Measurements from ENCODE around the gene TEX53. TPM values are rescaled to one million over a fixed set of nuclear protein-coding genes. Genes with fewer than 3 reads are reported as not detected.

The TEX53 gene
- polyA plus RNA-seq, 1 of the 3 experiments (the other 2 are of a cell fraction) = not detected

DNA sequence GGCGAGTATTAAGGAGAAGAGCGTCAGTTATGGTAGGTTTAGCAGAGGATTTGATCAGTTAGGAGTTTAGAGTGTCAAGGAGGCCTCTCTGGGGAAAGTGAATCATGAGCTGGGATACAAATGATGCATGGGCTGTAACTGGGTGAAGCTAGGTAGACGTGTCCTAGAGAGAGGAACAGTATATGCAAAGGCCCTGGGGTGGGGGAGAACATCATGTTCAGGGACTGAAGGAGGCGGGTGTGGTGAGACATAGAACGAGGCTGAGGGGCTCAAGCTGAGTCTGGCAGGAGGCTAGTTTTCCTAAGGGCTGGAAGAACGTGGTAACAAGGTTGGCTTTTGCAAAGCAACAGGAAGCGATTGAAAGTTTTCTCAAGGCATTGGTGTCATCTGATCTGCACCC, 36.0 kb downstream of the TEX53 start (continued):
- TF ChIP-seq, protein P1, sequence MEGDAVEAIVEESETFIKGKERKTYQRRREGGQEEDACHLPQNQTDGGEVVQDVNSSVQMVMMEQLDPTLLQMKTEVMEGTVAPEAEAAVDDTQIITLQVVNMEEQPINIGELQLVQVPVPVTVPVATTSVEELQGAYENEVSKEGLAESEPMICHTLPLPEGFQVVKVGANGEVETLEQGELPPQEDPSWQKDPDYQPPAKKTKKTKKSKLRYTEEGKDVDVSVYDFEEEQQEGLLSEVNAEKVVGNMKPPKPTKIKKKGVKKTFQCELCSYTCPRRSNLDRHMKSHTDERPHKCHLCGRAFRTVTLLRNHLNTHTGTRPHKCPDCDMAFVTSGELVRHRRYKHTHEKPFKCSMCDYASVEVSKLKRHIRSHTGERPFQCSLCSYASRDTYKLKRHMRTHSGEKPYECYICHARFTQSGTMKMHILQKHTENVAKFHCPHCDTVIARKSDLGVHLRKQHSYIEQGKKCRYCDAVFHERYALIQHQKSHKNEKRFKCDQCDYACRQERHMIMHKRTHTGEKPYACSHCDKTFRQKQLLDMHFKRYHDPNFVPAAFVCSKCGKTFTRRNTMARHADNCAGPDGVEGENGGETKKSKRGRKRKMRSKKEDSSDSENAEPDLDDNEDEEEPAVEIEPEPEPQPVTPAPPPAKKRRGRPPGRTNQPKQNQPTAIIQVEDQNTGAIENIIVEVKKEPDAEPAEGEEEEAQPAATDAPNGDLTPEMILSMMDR (IDR thresholded peaks at IDR 0.05) = no peak
- TF ChIP-seq, protein P2, sequence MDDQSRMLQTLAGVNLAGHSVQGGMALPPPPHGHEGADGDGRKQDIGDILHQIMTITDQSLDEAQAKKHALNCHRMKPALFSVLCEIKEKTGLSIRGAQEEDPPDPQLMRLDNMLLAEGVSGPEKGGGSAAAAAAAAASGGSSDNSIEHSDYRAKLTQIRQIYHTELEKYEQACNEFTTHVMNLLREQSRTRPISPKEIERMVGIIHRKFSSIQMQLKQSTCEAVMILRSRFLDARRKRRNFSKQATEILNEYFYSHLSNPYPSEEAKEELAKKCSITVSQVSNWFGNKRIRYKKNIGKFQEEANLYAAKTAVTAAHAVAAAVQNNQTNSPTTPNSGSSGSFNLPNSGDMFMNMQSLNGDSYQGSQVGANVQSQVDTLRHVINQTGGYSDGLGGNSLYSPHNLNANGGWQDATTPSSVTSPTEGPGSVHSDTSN (IDR thresholded peaks at IDR 0.05) = no peak
- TF ChIP-seq, protein P3, sequence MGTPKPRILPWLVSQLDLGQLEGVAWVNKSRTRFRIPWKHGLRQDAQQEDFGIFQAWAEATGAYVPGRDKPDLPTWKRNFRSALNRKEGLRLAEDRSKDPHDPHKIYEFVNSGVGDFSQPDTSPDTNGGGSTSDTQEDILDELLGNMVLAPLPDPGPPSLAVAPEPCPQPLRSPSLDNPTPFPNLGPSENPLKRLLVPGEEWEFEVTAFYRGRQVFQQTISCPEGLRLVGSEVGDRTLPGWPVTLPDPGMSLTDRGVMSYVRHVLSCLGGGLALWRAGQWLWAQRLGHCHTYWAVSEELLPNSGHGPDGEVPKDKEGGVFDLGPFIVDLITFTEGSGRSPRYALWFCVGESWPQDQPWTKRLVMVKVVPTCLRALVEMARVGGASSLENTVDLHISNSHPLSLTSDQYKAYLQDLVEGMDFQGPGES (IDR thresholded peaks at IDR 0.05; ENCODE audit: low read depth, low read length) = no peak
- no peak for TF ChIP-seq GABPA (IDR thresholded peaks at IDR 0.05; ENCODE audit: low read depth)

DNA sequence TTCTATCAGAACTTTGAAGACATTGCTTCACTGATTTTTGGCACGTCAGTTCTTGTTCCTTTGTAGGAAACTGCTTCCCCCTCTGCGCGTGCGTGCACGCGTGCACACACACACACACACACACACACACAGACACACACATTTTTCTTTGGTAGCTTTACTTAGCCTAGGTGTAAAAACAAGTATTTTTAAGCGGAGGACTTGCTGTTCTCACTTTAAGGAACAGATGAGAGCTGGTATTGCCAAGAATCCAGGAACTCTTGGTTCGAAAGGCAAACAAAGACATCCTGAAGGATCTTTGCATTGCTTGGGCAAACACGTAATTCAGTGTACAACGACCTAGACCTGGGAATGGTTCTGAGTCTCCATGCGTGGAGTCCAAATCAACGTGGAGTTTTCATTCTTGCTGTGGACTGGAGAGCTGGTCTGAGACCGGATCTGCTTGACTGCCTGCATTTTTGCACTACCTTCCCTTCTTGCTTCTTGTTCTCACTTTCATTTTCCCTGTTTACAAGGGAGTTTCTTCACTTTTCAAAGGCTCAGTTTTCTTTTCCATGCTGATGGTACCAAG, 38.3 kb downstream of the TEX53 start:
- 95% methylated on average over 13 of the region's 13 CpGs for WGBS (ENCODE audit: low lambda C conversion rate)
- Histone ChIP-seq H3K4me2 (no peak overlapping the region), H4K20me1 (ENCODE audit: insufficient read depth) (no peaks in the 10 kb centered on the region), H3K27me3 (ENCODE audit: insufficient read depth) (no peaks in the 10 kb centered on the region), H3K36me3 (replicated peaks in 1 of 2; ENCODE audit: control insufficient read depth in 1 of 2, insufficient read depth in 2 of 2, low read length in 1 of 2) (no peaks in the 10 kb centered on the region), H3F3A (replicated peaks; ENCODE audit: insufficient read depth) (peaks cover 7% of the 10 kb centered on the region), H2AFZ (ENCODE audit: low read depth) (no peak overlapping the region), H3K79me2 (ENCODE audit: insufficient read depth) (no peaks in the 10 kb centered on the region; the same call in 1 of the 2 replicates), H3K4me1 (ENCODE audit: control insufficient read depth in 1 of 2, insufficient read depth in 2 of 2, low read depth in 1 of 2, low read length in 1 of 2) (peaks cover 0 to 9% of the 10 kb centered on the region in 2 experiments; a peak in 1 of 4 replicates), H3K9ac (no peak overlapping the region), H3K9me3 (no peaks in the 10 kb centered on the region), H3K4me3 (ENCODE audit: low read depth in 2 of 2, low read length in 1 of 2) (no peak overlapping the region), H3K9me2 (no peaks in the 10 kb centered on the region), H3K27ac (ENCODE audit: low read depth in 2 of 2, low read length in 1 of 2) (no peak overlapping the region)
- ChIA-PET CTCF (interaction anchor here (1.3 to 2.0 kb wide), 2 partner anchors 34 to 214 kb away, joined by 3 to 4 read pairs; no protein-coding TSS in a partner anchor), POLR2A (no interaction called here)
- no peak for DNase-seq
- TF ChIP-seq, protein P4, sequence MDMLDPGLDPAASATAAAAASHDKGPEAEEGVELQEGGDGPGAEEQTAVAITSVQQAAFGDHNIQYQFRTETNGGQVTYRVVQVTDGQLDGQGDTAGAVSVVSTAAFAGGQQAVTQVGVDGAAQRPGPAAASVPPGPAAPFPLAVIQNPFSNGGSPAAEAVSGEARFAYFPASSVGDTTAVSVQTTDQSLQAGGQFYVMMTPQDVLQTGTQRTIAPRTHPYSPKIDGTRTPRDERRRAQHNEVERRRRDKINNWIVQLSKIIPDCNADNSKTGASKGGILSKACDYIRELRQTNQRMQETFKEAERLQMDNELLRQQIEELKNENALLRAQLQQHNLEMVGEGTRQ (IDR thresholded peaks at IDR 0.05; ENCODE audit: borderline replicate concordance, low read depth, low read length) = no peak
- no peak for TF ChIP-seq FOSL2 (IDR thresholded peaks at IDR 0.05; ENCODE audit: borderline replicate concordance, low read depth)
- TF ChIP-seq GATA2 (CRISPR knock-in tag; IDR thresholded peaks at IDR 0.05) = no peak
- no peak for TF ChIP-seq RFX5 (IDR thresholded peaks at IDR 0.05; ENCODE audit: low read length)
- no peak for TF ChIP-seq NFIC (IDR thresholded peaks at IDR 0.05; ENCODE audit: borderline replicate concordance)
- no peak for TF ChIP-seq CHD2 (IDR thresholded peaks at IDR 0.05; ENCODE audit: low read length, partially characterized antibody)
- TF ChIP-seq, protein P5, sequence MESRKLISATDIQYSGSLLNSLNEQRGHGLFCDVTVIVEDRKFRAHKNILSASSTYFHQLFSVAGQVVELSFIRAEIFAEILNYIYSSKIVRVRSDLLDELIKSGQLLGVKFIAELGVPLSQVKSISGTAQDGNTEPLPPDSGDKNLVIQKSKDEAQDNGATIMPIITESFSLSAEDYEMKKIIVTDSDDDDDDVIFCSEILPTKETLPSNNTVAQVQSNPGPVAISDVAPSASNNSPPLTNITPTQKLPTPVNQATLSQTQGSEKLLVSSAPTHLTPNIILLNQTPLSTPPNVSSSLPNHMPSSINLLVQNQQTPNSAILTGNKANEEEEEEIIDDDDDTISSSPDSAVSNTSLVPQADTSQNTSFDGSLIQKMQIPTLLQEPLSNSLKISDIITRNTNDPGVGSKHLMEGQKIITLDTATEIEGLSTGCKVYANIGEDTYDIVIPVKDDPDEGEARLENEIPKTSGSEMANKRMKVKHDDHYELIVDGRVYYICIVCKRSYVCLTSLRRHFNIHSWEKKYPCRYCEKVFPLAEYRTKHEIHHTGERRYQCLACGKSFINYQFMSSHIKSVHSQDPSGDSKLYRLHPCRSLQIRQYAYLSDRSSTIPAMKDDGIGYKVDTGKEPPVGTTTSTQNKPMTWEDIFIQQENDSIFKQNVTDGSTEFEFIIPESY (IDR thresholded peaks at IDR 0.05; ENCODE audit: borderline replicate concordance, low read depth) = no peak
- TF ChIP-seq, protein P3 (IDR thresholded peaks at IDR 0.05; ENCODE audit: low read depth, low read length) = no peak
- TF ChIP-seq, protein P6, sequence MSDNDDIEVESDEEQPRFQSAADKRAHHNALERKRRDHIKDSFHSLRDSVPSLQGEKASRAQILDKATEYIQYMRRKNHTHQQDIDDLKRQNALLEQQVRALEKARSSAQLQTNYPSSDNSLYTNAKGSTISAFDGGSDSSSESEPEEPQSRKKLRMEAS (IDR thresholded peaks at IDR 0.05; ENCODE audit: low read depth) = no peak
- TF ChIP-seq NRF1 (IDR thresholded peaks at IDR 0.05; ENCODE audit: low read depth, low read length) = no peak
- TF ChIP-seq, protein P7, sequence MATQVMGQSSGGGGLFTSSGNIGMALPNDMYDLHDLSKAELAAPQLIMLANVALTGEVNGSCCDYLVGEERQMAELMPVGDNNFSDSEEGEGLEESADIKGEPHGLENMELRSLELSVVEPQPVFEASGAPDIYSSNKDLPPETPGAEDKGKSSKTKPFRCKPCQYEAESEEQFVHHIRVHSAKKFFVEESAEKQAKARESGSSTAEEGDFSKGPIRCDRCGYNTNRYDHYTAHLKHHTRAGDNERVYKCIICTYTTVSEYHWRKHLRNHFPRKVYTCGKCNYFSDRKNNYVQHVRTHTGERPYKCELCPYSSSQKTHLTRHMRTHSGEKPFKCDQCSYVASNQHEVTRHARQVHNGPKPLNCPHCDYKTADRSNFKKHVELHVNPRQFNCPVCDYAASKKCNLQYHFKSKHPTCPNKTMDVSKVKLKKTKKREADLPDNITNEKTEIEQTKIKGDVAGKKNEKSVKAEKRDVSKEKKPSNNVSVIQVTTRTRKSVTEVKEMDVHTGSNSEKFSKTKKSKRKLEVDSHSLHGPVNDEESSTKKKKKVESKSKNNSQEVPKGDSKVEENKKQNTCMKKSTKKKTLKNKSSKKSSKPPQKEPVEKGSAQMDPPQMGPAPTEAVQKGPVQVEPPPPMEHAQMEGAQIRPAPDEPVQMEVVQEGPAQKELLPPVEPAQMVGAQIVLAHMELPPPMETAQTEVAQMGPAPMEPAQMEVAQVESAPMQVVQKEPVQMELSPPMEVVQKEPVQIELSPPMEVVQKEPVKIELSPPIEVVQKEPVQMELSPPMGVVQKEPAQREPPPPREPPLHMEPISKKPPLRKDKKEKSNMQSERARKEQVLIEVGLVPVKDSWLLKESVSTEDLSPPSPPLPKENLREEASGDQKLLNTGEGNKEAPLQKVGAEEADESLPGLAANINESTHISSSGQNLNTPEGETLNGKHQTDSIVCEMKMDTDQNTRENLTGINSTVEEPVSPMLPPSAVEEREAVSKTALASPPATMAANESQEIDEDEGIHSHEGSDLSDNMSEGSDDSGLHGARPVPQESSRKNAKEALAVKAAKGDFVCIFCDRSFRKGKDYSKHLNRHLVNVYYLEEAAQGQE (IDR thresholded peaks at IDR 0.05; ENCODE audit: low read depth, low read length) = no peak
- TF ChIP-seq FOXJ3 (CRISPR knock-in tag; IDR thresholded peaks at IDR 0.05) = no peak
- no peak for TF ChIP-seq MEF2A (IDR thresholded peaks at IDR 0.05; ENCODE audit: borderline replicate concordance, low read depth)
- no peak for TF ChIP-seq YY1 (IDR thresholded peaks at IDR 0.05; ENCODE audit: low read depth)
